GM23248 (cell line): ENCODE data around the gene MGAT3.

Experiments used
- EZH2 ChIP-seq: fragments of 200-600 bp; sonication (generic); IDR thresholded peaks from 2 replicates; pipeline ENCODE4 v1.6.1; 2018; ENCODE audit warnings: antibody characterized with exemption, mild to moderate bottlenecking; ENCODE audit not compliant: insufficient read depth, poor library complexity, severe bottlenecking
- EZH2phosphoT487 ChIP-seq: fragments of 200-600 bp; sonication (generic); IDR thresholded peaks from 2 replicates; pipeline ENCODE4 v1.6.1; 2018; ENCODE audit warnings: antibody characterized with exemption, moderate library complexity, mild to moderate bottlenecking, low read depth; ENCODE audit not compliant: insufficient read depth

- TF ChIP-seq EZH2, result no peak
- no peak for TF ChIP-seq EZH2phosphoT487
Observed at GRCh38 chr22:39528681-39529486, 72.1 kb downstream of the MGAT3 start.
